ENCODE data around the gene SLC12A9. TPM values are rescaled to one million over a fixed set of nuclear protein-coding genes. Genes with fewer than 3 reads are reported as not detected.

Gene SLC12A9
- total RNA-seq, 1 experiment from 2014 or later, result 24.6 TPM

DNA sequence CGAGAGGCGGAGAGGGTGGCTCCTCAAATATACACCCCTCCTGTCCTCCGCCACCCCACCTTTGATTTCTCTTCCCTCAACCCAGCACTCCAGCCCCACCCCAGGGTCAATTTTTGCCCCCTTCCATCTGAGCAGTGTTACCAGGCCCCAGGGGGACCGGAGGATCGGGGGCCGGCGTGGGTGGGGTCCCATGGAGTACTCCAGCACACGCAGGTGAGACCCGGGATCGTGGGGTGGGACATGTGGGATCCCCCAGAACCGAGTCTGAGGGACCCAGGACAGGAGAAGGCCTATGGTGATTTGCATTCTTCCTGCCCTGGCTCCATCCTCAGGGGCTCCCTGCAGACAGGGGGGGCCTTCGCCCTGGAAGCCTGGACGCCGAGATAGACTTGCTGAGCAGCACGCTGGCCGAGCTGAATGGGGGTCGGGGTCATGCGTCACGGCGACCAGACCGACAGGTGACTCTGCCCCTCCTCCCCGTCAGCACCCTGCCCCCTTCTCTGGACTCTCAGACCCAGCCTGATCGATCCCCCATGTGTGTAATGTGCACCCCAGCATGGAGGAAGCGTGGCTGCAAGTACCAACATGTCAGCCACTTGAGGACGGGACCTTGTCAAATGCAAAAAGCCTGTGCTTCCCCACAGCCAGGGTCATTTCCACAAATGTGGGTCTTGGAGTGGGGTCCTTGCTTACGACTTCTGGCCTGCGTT is 15.4 kb downstream of the SLC12A9 start (continued):
- no peak for TF ChIP-seq RAD21 (IDR thresholded peaks at IDR 0.05; ENCODE audit: low read depth)

DNA sequence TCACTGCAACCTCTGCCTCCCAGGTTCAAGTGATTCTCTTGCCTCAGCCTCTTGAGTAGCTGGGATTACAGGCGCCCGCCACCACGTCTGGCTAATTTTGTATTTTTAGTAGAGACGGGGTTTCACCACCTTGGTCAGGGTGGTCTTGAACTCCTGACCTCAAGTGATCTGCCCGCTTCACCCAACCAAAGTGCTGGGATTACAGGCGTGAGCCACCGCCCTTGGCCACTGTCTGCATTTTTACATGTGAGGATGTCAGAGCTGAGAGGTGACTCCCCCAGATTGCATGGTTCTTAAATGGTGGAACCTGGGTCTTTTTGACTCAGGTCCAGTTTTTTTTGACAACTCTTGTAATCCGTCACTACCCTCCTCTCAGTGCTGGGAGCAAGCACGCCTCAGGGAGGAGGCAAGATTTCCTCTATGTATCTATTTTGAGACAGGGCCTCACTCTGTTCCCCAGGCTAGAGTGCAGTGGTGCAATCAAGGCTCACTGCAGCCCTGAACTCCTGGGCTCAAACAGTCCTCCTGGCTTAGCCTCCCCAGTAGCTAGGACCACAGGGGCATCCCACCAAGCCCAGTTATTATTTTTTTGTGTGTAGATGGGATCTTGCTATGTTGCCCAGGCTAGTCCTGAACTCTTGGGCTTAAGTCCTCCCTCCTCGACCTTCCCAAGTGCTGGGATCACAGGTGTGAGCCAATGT is 21.2 kb downstream of the SLC12A9 start:
- intact Hi-C loops (cut with micrococcal nuclease), result no loop called here
- H3K4me3 ChIP-seq (replicated peaks in 1 of 2; ENCODE audit: low read depth in 1 of 2, low read length in 2 of 2), result peak overlapping the region; percentile 97 to 98
- peak overlapping the region; percentile 97 for H3K9ac ChIP-seq (ENCODE audit: low read length)
- no peaks in the 10 kb centered on the region for H3K9me3 ChIP-seq (ENCODE audit: control insufficient read depth in 1 of 2, insufficient read depth in 1 of 2, low read depth in 1 of 2, low read length in 2 of 2)
- POLR2A ChIA-PET, result interaction anchor here (2.4 kb wide), 1 partner anchor 15 kb away, joined by 31 read pairs; the partner anchor contains the start of gene UFSP1
- CTCF ChIA-PET, result no interaction called here
- H3K79me2 ChIP-seq (ENCODE audit: insufficient read depth, low read length), result peaks cover 71% of the 10 kb centered on the region
- peaks cover 9% of the 10 kb centered on the region; the same call in 1 of the 2 replicates for H4K20me1 ChIP-seq (ENCODE audit: insufficient read depth)
- no peaks in the 10 kb centered on the region for H3K9me2 ChIP-seq (ENCODE audit: insufficient read depth)
- H3K36me3 ChIP-seq (ENCODE audit: control insufficient read depth in 1 of 2, insufficient read depth in 2 of 2, low read length in 2 of 2), result peaks cover 21 to 47% of the 10 kb centered on the region in 2 experiments
- H3K27me3 ChIP-seq (ENCODE audit: insufficient read depth, low read length), result no peaks in the 10 kb centered on the region
- TF ChIP-seq, protein P1, sequence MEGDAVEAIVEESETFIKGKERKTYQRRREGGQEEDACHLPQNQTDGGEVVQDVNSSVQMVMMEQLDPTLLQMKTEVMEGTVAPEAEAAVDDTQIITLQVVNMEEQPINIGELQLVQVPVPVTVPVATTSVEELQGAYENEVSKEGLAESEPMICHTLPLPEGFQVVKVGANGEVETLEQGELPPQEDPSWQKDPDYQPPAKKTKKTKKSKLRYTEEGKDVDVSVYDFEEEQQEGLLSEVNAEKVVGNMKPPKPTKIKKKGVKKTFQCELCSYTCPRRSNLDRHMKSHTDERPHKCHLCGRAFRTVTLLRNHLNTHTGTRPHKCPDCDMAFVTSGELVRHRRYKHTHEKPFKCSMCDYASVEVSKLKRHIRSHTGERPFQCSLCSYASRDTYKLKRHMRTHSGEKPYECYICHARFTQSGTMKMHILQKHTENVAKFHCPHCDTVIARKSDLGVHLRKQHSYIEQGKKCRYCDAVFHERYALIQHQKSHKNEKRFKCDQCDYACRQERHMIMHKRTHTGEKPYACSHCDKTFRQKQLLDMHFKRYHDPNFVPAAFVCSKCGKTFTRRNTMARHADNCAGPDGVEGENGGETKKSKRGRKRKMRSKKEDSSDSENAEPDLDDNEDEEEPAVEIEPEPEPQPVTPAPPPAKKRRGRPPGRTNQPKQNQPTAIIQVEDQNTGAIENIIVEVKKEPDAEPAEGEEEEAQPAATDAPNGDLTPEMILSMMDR (IDR thresholded peaks at IDR 0.05 in 2 of 3, conservative IDR thresholded peaks at IDR 0.05 in 1 of 3; ENCODE audit: borderline replicate concordance in 1 of 3, insufficient read depth in 1 of 3, low read depth in 2 of 3, low read length in 2 of 3), result no peak
- TF ChIP-seq, protein P2, sequence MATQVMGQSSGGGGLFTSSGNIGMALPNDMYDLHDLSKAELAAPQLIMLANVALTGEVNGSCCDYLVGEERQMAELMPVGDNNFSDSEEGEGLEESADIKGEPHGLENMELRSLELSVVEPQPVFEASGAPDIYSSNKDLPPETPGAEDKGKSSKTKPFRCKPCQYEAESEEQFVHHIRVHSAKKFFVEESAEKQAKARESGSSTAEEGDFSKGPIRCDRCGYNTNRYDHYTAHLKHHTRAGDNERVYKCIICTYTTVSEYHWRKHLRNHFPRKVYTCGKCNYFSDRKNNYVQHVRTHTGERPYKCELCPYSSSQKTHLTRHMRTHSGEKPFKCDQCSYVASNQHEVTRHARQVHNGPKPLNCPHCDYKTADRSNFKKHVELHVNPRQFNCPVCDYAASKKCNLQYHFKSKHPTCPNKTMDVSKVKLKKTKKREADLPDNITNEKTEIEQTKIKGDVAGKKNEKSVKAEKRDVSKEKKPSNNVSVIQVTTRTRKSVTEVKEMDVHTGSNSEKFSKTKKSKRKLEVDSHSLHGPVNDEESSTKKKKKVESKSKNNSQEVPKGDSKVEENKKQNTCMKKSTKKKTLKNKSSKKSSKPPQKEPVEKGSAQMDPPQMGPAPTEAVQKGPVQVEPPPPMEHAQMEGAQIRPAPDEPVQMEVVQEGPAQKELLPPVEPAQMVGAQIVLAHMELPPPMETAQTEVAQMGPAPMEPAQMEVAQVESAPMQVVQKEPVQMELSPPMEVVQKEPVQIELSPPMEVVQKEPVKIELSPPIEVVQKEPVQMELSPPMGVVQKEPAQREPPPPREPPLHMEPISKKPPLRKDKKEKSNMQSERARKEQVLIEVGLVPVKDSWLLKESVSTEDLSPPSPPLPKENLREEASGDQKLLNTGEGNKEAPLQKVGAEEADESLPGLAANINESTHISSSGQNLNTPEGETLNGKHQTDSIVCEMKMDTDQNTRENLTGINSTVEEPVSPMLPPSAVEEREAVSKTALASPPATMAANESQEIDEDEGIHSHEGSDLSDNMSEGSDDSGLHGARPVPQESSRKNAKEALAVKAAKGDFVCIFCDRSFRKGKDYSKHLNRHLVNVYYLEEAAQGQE (IDR thresholded peaks at IDR 0.05; ENCODE audit: low read depth), result no peak
- TF ChIP-seq CBX3 (IDR thresholded peaks at IDR 0.05; ENCODE audit: low read depth), result no peak
- TF ChIP-seq EZH2phosphoT487 (IDR thresholded peaks at IDR 0.05; ENCODE audit: borderline replicate concordance), result no peak
- no peak for TF ChIP-seq EGR1 (IDR thresholded peaks at IDR 0.05; ENCODE audit: low read depth)
- no peak for TF ChIP-seq YY1 (IDR thresholded peaks at IDR 0.05; ENCODE audit: extremely low read depth, insufficient replicate concordance, low read depth, low read length)
- TF ChIP-seq CEBPB (IDR thresholded peaks at IDR 0.05; ENCODE audit: low read depth), result no peak
- TF ChIP-seq EZH2 (IDR thresholded peaks at IDR 0.05), result no peak
- peak overlapping the region; percentile 84 for H3K27ac ChIP-seq (ENCODE audit: low read depth, low read length)
- RAD21 ChIA-PET (ENCODE audit: low non-redundant PET in 1 of 2, low total read pairs in 2 of 2, uncharacterized antibody in 2 of 2, unreplicated experiment in 2 of 2), result no interaction called here
- peak; percentile 5 for ATAC-seq
- BruUV-seq (replicated peaks), result no TSS peak
- peak overlapping the region; percentile 92 for H3K4me2 ChIP-seq (ENCODE audit: low read length)
- DNase-seq (ENCODE audit: low read depth, low spot score), result no peak
- no peak overlapping the region for H2AFZ ChIP-seq (ENCODE audit: low read depth, low read length, poor library complexity, severe bottlenecking)
- peaks cover 13 to 27% of the 10 kb centered on the region in 2 experiments for H3K4me1 ChIP-seq (ENCODE audit: control insufficient read depth in 1 of 2, insufficient read depth in 2 of 2, low read length in 2 of 2)
